Measurements from ENCODE around the gene PLXDC2.

GRCh38 chr10:19840776-19841175 is 24.5 kb downstream of the PLXDC2 start:
- TF ChIP-seq CTCF (IDR thresholded peaks at IDR 0.05 in 2 of 3, conservative IDR thresholded peaks at IDR 0.05 in 1 of 3; ENCODE audit: borderline replicate concordance in 1 of 3, insufficient read depth in 1 of 3, low read depth in 2 of 3, low read length in 2 of 3) (no peak), REST (IDR thresholded peaks at IDR 0.05; ENCODE audit: low read depth) (no peak), SP1 (IDR thresholded peaks at IDR 0.05; ENCODE audit: low read depth) (no peak), EZH2phosphoT487 (IDR thresholded peaks at IDR 0.05; ENCODE audit: borderline replicate concordance) (no peak), MAX (IDR thresholded peaks at IDR 0.05) (no peak), ELF1 (IDR thresholded peaks at IDR 0.05; ENCODE audit: borderline replicate concordance, low read depth) (no peak), YY1 (IDR thresholded peaks at IDR 0.05; ENCODE audit: extremely low read depth, insufficient replicate concordance, low read depth, low read length) (no peak), TCF7L2 (IDR thresholded peaks at IDR 0.05; ENCODE audit: borderline replicate concordance, extremely low read depth, insufficient read depth, insufficient read length) (no peak), EZH2 (IDR thresholded peaks at IDR 0.05) (no peak), RAD21 (IDR thresholded peaks at IDR 0.05; ENCODE audit: low read depth) (no peak), EGR1 (IDR thresholded peaks at IDR 0.05; ENCODE audit: low read depth) (no peak), ZBTB33 (IDR thresholded peaks at IDR 0.05; ENCODE audit: extremely low read depth, insufficient replicate concordance, low read length) (no peak), SIN3A (IDR thresholded peaks at IDR 0.05; ENCODE audit: low read depth) (no peak)

Data from HCT116 (cell line).